ENCODE measurements around the gene RIC8A. TPM values are rescaled to one million over a fixed set of nuclear protein-coding genes. Genes with fewer than 3 reads are reported as not detected.
"Not testable (repeated sequence)": the region's sequence is repeated elsewhere in the genome, so short reads cannot be mapped to it uniquely, and the experiment has no call there.

Gene RIC8A
- total and polyA plus RNA-seq, 7 donors, result 39.6 to 103 (median 73.7) TPM

DNA sequence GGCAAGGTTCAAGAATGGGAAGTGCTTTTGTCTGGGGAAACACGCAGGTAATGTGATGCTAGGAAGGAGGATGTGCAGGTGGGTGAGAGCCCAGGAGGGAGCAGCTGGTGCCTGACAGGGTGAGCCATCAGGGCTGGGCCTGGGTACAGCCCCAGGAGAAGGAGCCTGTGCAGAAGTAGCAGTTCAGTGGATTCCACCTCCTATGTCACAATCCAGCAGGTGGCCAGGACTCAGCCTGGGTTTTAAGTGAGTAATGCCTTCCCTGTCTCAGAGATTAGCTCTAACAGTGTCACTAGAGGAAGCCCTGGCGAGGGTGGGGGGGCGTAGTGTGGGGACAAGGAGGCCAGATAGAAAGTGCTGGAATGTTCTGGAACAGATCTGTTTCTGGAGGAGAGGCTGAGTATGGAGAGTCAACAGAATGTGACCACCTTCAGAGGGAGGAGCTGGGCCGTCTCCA lies 8.1 kb downstream of the RIC8A start:
- 73 to 80% methylated on average over 4 of the region's 4 CpGs for WGBS, 2 donors
- intact Hi-C loops (cut with DNase I), result no loop called here
- no peaks in the 10 kb centered on the region for H3K27me3 ChIP-seq
- no peak overlapping the region for H3K4me3 ChIP-seq
- H3K4me1 ChIP-seq, result peaks cover 0 to 8% (median 7%) of the 10 kb centered on the region in 4 donors
- TF ChIP-seq CTCF (IDR thresholded peaks at IDR 0.05) (no peak), EP300 (IDR thresholded peaks at IDR 0.05) (no peak), POLR2AphosphoS5 (IDR thresholded peaks at IDR 0.05) (no peak), POLR2A (IDR thresholded peaks at IDR 0.05) (no peak)
- H3K27ac ChIP-seq, result no peak overlapping the region
- no peaks in the 10 kb centered on the region for H3K9me3 ChIP-seq
- DNase-seq, result peak; percentile 34
- peaks cover 32 to 71% (median 48%) of the 10 kb centered on the region in 4 donors for H3K36me3 ChIP-seq

DNA sequence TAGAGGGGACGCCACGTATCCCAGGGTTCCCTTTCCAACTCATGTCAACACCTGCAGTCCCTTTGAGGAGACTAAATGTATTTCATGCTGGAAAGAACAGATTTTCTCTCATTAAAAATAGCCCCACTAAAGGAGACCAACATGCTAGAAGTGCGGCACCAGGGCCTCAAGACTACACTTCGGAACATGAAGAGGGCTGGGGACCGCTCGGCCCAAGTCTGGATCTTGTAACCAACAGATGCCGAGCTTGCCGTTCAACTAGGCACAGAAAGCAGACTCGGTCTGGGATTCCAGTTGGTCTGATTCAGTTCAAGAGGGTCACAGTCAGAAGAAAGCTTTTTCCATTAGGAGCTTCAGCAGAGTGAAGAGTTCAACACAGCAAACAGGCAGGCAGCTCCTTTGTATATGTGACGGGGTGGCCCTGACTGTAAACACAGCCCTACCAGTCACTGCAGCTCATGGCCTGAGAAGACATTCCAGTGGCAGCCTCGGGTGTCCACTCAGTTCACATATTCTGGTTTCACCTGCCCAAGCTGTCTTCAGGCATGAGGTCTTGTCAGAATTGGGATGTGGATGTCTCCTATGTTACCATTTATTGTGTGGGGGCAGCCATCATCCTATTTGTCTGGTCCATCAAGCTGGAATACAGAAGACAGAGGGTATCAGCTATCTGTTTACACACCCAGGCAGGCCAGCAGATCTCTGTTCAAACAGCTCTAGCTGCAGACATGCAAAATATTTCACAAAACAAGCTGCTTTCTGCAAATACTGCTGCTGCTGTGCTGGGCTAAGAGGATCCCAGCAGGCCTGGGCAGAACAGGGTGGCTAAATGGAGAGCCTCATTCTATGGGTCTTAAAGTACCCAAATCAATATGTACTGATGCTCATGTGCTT lies 8.8 kb downstream of the RIC8A start:
- DNase-seq, result peak; percentile 46
- WGBS, 2 donors, result 91% methylated on average over 11 of the region's 11 CpGs
- intact Hi-C loops (cut with DNase I), result no loop called here
- H3K4me1 ChIP-seq, result peaks cover 0 to under 1% (median under 1%) of the 10 kb centered on the region in 4 donors
- no peaks in the 10 kb centered on the region for H3K27me3 ChIP-seq
- TF ChIP-seq CTCF (IDR thresholded peaks at IDR 0.05) (no peak), POLR2A (IDR thresholded peaks at IDR 0.05) (no peak), EP300 (IDR thresholded peaks at IDR 0.05) (no peak), POLR2AphosphoS5 (IDR thresholded peaks at IDR 0.05) (no peak)
- H3K4me3 ChIP-seq, result no peak overlapping the region
- no peaks in the 10 kb centered on the region for H3K9me3 ChIP-seq
- no peak overlapping the region for H3K27ac ChIP-seq
- H3K36me3 ChIP-seq, result peaks cover 32 to 67% (median 44%) of the 10 kb centered on the region in 4 donors

DNA sequence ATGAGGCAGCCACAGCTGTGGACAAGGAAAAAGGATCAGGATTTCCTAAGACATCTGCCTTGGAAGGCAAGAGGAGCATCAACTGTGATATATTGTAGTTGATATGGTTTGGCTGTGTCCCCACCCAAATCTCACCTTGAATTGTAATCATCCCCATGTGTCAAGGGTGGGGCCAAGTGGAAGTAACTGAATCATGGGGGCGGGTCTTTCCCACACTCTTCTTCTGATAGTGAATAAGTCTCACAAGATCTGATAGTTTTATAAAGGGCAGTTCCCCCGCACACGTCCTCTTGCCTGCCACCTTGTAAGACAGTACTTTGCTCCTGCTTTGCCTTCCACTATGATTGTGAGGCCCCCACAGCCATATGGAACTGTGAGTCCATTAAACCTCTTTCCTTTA lies 10.2 kb downstream of the RIC8A start:
- H3K4me1 ChIP-seq, result no peaks in the 10 kb centered on the region
- H3K27ac ChIP-seq, result no peak overlapping the region
- H3K4me3 ChIP-seq, result no peak overlapping the region
- TF ChIP-seq POLR2A (IDR thresholded peaks at IDR 0.05) (no peak), POLR2AphosphoS5 (IDR thresholded peaks at IDR 0.05) (no peak), EP300 (IDR thresholded peaks at IDR 0.05) (no peak), CTCF (IDR thresholded peaks at IDR 0.05) (no peak)
- H3K36me3 ChIP-seq, result peaks cover 21 to 64% (median 34%) of the 10 kb centered on the region in 4 donors
- H3K9me3 ChIP-seq, result no peaks in the 10 kb centered on the region
- WGBS, 2 donors, result 82 to 97% methylated on average over 3 of the region's 3 CpGs
- H3K27me3 ChIP-seq, result no peaks in the 10 kb centered on the region
- intact Hi-C loops (cut with DNase I), result no loop called here
- DNase-seq, result peak; percentile 20

DNA sequence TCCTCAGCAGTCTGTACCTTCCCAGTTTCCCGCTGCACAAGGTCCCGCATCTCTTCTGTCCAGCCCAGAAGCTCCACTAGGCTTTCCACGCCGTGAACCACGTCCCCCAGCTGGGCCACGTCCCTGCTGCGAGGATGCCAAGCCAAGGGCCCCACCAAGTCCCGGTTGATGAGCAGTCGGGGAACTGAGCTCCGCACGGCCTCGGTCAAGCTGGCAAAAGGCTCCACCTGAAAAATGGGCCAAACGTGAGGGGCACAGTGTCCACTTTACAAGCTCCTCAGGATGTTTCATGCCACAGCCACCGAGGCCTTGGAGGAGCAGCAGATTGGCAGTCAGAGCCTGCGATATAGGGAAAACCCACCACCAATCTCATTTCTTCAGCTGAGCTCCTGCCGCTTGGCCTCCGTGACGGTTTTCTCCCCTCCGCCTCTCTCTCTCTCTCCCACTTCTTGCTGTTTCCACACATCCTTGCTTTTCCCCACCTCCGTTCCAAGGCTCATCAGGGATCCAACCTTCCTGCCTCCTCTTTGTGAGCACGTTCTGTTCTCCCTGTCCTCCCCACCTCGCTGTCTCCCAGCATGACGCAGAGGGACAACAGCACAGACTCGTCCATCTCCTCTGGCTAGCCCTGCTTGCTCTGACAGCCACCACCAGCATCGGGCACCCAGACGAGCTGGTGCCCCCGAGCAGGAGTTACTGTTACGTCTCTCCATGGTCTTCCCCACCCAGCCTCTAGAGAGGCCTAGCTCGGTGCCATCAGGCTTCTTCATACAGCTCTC lies 11.5 kb downstream of the RIC8A start:
- Histone ChIP-seq H3K27ac (no peak overlapping the region), H3K27me3 (no peaks in the 10 kb centered on the region), H3K4me3 (no peak overlapping the region), H3K9me3 (no peaks in the 10 kb centered on the region), H3K4me1 (no peaks in the 10 kb centered on the region), H3K36me3 (peaks cover 13 to 51% (median 22%) of the 10 kb centered on the region in 4 donors)
- intact Hi-C loops (cut with DNase I), result no loop called here
- DNase-seq, result peak; percentile 54
- TF ChIP-seq CTCF (IDR thresholded peaks at IDR 0.05), result no peak
- WGBS, 2 donors, result 92 to 95% methylated on average over 29 of the region's 29 CpGs

DNA sequence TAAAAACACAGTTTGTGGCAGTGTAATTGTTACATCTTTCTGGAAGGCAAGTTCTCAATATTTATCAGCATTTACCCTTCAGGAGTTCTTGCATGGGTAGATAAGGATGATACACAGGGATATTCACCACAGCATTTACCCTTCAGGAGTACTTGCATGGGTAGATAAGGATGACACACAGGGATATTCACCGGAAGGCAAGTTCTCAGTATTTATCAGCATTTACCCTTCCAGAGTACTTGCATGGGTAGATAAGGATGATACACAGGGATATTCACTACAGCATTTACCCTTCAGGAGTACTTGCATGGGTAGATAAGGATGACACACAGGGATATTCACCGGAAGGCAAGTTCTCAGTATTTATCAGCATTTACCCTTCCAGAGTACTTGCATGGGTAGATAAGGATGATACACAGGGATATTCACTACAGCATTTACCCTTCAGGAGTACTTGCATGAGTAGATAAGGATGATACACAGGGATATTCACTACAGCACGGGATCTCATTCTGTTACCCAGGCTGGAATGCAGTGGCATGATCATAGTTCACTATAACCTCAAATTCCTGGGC lies 13.2 kb downstream of the RIC8A start:
- H3K4me1 ChIP-seq; intact Hi-C loops (cut with DNase I); H3K9me3 ChIP-seq; H3K4me3 ChIP-seq; H3K27me3 ChIP-seq: not testable (repeated sequence)
- Histone ChIP-seq H3K36me3 (peaks cover under 1 to 41% (median 8%) of the 10 kb centered on the region in 4 donors), H3K27ac (peak overlapping the region in 2 of 4 donors; percentile 54 to 84)
- DNase-seq, result peak; percentile 4
- WGBS, 2 donors, result 89 to 92% methylated on average over 2 of the region's 3 CpGs

Measured in sigmoid colon (tissue), 7 donors.